ENCODE results near the gene APLF.

- TF ChIP-seq, protein P1, sequence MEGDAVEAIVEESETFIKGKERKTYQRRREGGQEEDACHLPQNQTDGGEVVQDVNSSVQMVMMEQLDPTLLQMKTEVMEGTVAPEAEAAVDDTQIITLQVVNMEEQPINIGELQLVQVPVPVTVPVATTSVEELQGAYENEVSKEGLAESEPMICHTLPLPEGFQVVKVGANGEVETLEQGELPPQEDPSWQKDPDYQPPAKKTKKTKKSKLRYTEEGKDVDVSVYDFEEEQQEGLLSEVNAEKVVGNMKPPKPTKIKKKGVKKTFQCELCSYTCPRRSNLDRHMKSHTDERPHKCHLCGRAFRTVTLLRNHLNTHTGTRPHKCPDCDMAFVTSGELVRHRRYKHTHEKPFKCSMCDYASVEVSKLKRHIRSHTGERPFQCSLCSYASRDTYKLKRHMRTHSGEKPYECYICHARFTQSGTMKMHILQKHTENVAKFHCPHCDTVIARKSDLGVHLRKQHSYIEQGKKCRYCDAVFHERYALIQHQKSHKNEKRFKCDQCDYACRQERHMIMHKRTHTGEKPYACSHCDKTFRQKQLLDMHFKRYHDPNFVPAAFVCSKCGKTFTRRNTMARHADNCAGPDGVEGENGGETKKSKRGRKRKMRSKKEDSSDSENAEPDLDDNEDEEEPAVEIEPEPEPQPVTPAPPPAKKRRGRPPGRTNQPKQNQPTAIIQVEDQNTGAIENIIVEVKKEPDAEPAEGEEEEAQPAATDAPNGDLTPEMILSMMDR (IDR thresholded peaks at IDR 0.05) = no peak
- TF ChIP-seq, protein P2, sequence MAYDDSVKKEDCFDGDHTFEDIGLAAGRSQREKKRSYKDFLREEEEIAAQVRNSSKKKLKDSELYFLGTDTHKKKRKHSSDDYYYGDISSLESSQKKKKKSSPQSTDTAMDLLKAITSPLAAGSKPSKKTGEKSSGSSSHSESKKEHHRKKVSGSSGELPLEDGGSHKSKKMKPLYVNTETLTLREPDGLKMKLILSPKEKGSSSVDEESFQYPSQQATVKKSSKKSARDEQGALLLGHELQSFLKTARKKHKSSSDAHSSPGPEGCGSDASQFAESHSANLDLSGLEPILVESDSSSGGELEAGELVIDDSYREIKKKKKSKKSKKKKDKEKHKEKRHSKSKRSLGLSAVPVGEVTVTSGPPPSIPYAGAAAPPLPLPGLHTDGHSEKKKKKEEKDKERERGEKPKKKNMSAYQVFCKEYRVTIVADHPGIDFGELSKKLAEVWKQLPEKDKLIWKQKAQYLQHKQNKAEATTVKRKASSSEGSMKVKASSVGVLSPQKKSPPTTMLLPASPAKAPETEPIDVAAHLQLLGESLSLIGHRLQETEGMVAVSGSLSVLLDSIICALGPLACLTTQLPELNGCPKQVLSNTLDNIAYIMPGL (CRISPR knock-in tag; IDR thresholded peaks at IDR 0.05; ENCODE audit: borderline replicate concordance) = no peak
- TF ChIP-seq ZC3H11A (IDR thresholded peaks at IDR 0.05) = no peak
- no peak for TF ChIP-seq MYC (IDR thresholded peaks at IDR 0.05; ENCODE audit: borderline replicate concordance, low read length)
- TF ChIP-seq, protein P3, sequence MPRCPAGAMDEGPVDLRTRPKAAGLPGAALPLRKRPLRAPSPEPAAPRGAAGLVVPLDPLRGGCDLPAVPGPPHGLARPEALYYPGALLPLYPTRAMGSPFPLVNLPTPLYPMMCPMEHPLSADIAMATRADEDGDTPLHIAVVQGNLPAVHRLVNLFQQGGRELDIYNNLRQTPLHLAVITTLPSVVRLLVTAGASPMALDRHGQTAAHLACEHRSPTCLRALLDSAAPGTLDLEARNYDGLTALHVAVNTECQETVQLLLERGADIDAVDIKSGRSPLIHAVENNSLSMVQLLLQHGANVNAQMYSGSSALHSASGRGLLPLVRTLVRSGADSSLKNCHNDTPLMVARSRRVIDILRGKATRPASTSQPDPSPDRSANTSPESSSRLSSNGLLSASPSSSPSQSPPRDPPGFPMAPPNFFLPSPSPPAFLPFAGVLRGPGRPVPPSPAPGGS (IDR thresholded peaks at IDR 0.05) = no peak
- TF ChIP-seq RFX5 (IDR thresholded peaks at IDR 0.05) = no peak
These were observed 7.7 kb downstream of the APLF start for GRCh38 chr2:68475110-68475509.

Data from A549 (cell line).